GM18526 (cell line): Measurements from ENCODE around the gene DHRS9.

Experiments
- POLR2A ChIP-seq: IDR thresholded peaks from 3 replicates; pipeline ENCODE4 v1.6.1; 2011; ENCODE audit not compliant: insufficient read length; ENCODE audit errors: extremely low read depth

DHRS9 gene

DNA sequence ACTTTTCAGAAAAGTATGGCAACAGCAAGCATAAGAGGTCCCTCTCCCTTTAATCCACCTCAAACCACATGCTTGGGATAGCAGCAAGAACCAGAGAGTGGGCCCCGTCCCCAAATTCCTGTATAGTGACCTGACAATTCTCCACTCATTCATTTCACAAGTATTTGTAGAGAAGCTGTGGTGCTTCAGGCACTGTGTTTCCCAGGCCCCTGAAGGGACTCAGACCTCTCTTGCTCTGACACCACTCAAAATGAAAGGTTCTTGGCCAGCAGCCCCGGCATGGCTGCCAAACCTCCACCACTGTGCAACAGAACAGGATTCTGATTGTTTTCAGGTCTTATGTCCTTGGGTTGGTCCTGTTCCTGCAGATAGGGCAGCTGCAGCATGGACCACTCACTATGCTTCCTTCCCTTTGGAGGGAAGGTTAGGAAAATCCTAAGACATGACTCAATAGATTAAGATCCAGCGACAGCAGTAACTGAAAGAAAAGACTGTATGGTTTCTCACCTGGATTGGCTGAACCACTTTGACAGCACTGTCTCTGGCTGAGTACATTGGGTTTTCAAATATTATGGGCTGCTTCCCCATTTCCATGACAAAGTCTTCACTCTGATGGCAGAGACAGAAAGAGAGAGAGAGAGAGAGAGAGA, 67.6 kb downstream of the DHRS9 start:
- no peak for TF ChIP-seq POLR2A

DNA sequence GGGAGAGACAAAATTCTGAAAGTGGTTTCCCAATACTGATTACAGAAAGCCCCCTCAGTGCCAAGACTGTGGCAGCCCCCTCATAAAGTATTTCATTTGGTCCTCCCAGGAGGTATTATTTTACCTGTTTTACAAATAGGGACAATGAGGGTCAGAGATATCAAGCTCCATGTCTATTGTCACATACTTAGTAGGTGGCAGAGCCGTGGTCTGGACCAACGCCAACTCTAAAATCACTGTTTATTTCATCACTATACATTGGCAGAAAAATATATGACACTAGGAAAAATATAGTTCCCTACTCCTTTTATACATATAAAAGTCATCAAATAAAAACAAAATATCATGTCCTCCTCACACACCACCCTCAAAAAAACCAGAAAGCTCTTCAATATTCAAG, 68.6 kb downstream of the DHRS9 start:
- TF ChIP-seq POLR2A, result no peak

DNA sequence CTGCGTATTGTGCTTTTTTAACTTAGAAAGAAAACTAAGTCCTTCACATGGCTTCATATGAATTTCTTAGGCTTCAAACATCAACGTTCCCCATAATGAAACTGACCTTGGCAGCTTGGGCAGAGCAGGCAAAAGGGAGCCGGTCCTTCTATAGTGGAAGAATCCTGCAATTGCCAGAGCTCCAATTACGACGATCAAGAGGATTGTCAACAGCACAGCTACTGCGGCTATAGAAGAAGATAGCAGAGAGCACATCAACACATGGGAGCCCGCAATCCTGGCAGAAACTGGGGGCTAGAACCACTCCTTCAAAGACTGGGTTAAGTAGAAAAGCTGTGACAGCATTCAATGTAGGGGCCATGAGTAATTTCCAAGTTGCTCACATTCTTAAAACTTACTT, 69.8 kb downstream of the DHRS9 start:
- TF ChIP-seq POLR2A, result no peak

DNA sequence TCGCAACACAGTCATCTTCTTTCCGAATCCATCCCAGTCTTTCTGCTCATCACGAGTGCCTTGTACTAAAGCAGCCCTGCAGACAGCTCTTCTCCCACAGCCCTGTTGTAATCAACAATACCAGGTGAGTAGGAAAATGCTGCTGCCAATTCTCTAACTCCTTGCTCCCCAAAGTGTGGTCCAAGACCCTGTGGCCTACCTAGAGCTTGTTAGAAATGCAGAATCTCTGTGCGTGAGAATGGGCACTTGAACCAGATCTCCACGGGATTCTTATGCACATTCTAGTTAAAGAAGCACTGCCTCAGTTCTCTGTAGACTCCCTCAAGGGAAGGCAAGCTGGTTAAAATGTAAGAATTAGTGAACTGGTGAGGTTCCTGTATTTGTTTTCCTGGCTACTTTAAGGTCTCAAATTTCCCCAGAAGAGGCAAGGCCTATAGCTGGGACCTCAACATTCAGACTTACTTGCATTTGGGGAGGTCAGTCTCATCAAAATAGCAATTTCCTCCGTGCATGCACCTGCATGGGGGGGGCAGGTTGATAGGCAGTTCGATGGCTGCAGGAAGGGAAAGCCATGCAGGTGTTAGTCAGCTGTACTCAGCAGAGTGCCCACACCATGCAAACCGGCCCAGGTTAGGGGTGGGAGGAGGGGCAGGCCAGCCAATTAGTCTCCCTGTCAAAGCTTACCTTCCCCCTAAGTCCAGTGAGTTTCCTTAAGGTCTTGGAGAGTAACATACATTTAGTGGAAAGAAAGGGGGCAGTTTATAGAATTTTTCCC, 70.8 kb downstream of the DHRS9 start:
- TF ChIP-seq POLR2A, result no peak

DNA sequence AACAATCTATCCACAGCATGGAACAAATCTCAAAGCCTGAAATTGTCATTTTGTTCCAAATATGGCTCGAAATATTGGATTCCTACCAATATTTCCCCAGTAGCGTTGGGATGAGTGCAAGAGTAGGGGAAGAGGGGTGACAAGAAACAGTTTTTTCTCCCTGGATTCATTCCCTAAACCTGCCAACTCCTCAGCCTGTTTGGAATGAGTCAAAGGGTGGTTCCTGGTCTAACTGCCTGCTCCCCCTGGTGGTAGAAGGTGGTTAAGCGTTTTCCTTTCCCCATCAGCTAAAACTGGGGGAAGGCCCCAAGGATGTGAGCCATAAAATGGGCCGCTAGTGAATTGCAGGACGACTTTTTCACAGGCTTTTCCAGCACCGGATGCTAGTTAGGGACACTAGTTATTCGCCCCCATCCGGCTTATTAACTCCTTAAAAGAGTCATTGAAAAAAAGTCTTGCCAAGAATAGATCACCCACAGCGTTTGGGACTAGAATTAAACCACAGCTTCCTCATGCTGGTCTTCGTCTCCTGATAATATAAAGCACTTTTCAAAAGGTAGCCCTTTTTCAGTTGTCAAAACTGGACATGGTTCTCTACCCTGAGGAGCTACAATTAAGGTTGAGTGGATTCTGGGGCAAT, 72.5 kb downstream of the DHRS9 start:
- no peak for TF ChIP-seq POLR2A

DNA sequence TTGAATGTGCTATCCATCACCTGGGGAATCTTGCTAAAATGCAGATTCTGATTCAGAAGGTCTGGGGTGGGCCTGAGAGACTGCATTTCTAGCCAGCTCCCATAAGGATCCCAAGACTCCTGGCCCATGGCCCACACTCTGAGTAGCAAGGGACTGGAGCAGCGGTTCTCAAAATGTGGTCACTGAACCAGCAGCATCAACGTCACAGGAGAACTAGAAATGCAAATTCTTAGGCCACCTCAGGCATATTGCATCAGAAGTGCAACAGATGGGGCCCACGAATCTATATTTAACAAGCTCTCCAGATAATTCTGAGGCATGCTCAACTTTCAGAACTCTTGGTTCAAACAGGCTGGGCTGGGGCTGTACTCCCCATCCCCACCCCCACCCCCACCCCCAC, 74.6 kb downstream of the DHRS9 start:
- no peak for TF ChIP-seq POLR2A
